Muscle layer of colon (tissue), 2 donors: Measurements from ENCODE around the gene USP22.

Source experiments
- H3K27ac ChIP-seq: one replicate; pipeline ENCODE4 v1.7.0; 2013; ENCODE audit warnings: low read depth, mild to moderate bottlenecking, low read length, moderate library complexity
- H3K27me3 ChIP-seq, 2 donors: one replicate each; pipeline ENCODE4 v1.7.0; 2013; ENCODE audit warnings: low read length in 2 of 2, mild to moderate bottlenecking in 2 of 2; ENCODE audit not compliant: insufficient read depth in 2 of 2, control insufficient read depth in 1 of 2
- H3K36me3 ChIP-seq: one replicate; pipeline ENCODE4 v1.7.0; 2013; ENCODE audit warnings: mild to moderate bottlenecking, low read length; ENCODE audit not compliant: insufficient read depth
- H3K4me1 ChIP-seq: one replicate; pipeline ENCODE4 v1.7.0; 2013; ENCODE audit warnings: mild to moderate bottlenecking, low read length; ENCODE audit not compliant: insufficient read depth
- H3K4me3 ChIP-seq, 2 donors: one replicate each; pipeline ENCODE4 v1.7.0; 2013; ENCODE audit warnings: low read length in 2 of 2, low read depth in 1 of 2, mild to moderate bottlenecking in 1 of 2, moderate library complexity in 1 of 2
- H3K9ac ChIP-seq: one replicate; pipeline ENCODE4 v1.7.0; 2013; ENCODE audit warnings: low read length
- H3K9me3 ChIP-seq: one replicate; pipeline ENCODE4 v1.7.0; 2013; ENCODE audit warnings: mild to moderate bottlenecking, low read length
- donor health status: abdominal sarcoma.
- donor health status: Adenocarcinoma of cecum.

Gene USP22

DNA sequence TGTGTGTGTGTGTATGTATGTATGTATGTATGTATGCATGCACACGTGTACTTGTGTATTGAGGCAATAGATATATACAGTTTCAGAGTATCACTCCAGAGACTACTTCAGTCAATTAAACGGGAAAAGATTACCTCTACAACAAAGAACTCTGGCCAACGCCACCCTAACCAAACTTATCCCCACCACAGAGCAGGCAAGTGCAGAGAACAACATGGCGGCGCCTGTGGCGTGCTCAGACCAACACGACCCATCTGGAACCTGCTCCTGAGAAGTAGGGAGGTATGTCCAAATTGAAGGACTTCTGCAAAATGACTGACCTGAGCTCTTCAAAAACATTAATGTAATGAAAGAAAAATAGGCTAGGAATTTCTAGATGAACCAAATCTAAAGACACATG, 12.4 kb downstream of the USP22 start:
- Histone ChIP-seq H3K4me3 (no peak overlapping the region), H3K4me1 (peaks cover 74% of the 10 kb centered on the region), H3K27ac (no peak overlapping the region), H3K36me3 (peaks cover 20% of the 10 kb centered on the region), H3K27me3 (no peaks in the 10 kb centered on the region), H3K9me3 (no peaks in the 10 kb centered on the region), H3K9ac (no peak overlapping the region)

DNA sequence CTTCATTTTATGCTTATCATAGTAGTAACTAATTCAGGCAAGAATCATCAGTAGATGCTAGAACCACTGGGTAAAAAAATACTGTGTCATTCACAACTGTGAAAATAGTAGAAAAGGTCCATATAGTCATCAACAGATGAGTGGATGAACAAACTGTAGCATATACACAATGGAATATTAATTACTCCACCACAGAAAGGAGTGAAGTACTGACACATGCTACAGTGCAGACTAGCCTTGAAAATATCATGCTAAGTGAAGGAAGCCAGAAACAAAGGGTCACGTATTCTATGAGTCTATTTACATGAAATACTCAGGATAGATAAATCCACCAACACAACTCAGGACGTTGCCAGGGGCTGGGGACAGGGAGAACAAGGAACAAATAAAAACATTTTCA, 13.3 kb downstream of the USP22 start:
- Histone ChIP-seq H3K9ac (no peak overlapping the region), H3K27me3 (no peaks in the 10 kb centered on the region), H3K4me1 (peaks cover 71% of the 10 kb centered on the region), H3K36me3 (peaks cover 22% of the 10 kb centered on the region), H3K27ac (no peak overlapping the region), H3K4me3 (no peak overlapping the region), H3K9me3 (no peaks in the 10 kb centered on the region)

DNA sequence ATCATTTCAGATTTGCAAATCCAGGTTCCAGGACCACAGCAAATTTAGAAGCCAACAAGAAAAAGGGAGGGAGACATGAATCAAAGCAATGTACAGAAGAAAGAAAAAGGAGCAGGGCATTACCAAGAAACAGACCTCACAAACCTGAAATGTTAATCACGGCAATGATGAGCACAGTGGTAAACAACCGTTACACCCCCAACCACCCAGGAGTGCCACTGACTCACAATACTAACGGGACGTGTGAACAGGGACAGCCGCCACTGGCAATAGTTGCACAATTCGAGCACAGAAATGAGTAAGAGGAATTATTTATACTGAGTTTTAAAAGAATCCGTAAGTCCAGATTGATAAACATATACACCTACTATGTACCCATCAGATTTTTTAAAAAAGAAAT, 13.8 kb downstream of the USP22 start:
- Histone ChIP-seq H3K27ac (peak overlapping the region; percentile 43), H3K4me3 (no peak overlapping the region), H3K9me3 (no peaks in the 10 kb centered on the region), H3K36me3 (peaks cover 22% of the 10 kb centered on the region), H3K9ac (no peak overlapping the region), H3K27me3 (no peaks in the 10 kb centered on the region), H3K4me1 (peaks cover 71% of the 10 kb centered on the region)

DNA sequence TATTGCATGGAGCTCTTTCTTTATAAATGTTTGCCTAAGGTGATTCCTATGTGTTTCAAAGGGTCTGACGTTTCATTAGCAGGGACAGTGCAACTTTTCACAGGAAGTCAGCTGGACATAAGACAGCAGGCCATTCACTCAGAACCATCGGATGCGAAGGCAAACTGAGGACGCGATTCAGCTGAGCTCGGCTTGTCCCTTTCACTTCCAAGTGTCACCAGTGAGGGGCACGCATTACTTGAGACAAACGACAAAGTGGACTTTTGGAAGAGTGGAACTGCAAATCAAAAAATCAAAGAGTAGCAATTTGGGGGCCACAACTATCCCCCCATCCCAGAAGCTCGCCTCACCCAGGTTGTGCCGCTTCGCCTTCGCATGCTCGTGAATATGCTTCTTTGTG, 14.6 kb downstream of the USP22 start:
- peaks cover 22% of the 10 kb centered on the region for H3K36me3 ChIP-seq
- peaks cover 71% of the 10 kb centered on the region for H3K4me1 ChIP-seq
- H3K27ac ChIP-seq, result peak overlapping the region; percentile 43

DNA sequence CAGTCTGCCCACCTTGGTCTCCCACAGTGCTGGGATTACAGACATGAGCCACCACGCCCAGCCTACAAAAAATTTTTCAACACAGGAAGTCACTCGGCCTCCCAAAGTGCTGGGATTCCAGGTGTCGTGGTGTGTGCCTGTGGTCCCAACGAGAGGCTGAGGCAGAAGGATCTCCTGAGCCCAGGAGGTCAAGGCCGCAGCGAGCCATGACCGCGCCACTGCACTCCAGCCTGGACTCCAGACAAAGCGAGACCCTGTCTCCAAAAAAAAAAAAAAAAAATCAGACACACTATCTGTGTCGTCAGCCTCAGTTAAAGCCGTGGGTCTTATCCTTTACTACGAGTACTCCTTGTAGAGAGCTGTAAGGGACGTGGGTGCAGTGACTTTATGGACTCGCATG, 15.8 kb downstream of the USP22 start:
- peaks cover 21% of the 10 kb centered on the region for H3K36me3 ChIP-seq
- no peak overlapping the region for H3K9ac ChIP-seq
- H3K4me1 ChIP-seq, result peaks cover 59% of the 10 kb centered on the region
- no peak overlapping the region for H3K27ac ChIP-seq
- no peaks in the 10 kb centered on the region for H3K9me3 ChIP-seq
- H3K27me3 ChIP-seq, result no peaks in the 10 kb centered on the region
- no peak overlapping the region for H3K4me3 ChIP-seq

More for the DNA sequence above, 14.6 kb downstream of the USP22 start:
- Histone ChIP-seq H3K9ac (no peak overlapping the region), H3K9me3 (no peaks in the 10 kb centered on the region), H3K4me3 (no peak overlapping the region), H3K27me3 (no peaks in the 10 kb centered on the region)

DNA sequence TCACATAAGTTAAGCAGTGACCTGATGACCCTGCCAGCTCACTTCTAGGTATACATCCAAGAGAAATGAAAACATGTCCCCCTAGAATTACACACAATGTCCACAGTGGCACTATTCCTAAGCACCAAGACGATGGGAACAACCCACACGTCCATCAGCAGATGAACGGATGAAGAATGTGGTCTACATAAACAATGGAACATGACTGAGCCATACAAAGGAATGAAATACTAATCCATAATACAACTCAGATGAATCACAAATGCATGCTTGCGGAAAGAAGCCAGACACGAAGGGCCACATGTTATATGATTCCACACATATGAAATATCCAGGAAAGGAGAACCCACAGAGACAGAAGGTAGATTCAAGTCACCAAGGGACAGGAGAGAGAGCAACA, 17.4 kb downstream of the USP22 start:
- no peak overlapping the region for H3K27ac ChIP-seq
- no peak overlapping the region for H3K9ac ChIP-seq
- no peaks in the 10 kb centered on the region for H3K27me3 ChIP-seq
- peaks cover 58% of the 10 kb centered on the region for H3K4me1 ChIP-seq
- H3K36me3 ChIP-seq, result peaks cover 30% of the 10 kb centered on the region
- H3K4me3 ChIP-seq, result no peak overlapping the region
- H3K9me3 ChIP-seq, result no peaks in the 10 kb centered on the region

DNA sequence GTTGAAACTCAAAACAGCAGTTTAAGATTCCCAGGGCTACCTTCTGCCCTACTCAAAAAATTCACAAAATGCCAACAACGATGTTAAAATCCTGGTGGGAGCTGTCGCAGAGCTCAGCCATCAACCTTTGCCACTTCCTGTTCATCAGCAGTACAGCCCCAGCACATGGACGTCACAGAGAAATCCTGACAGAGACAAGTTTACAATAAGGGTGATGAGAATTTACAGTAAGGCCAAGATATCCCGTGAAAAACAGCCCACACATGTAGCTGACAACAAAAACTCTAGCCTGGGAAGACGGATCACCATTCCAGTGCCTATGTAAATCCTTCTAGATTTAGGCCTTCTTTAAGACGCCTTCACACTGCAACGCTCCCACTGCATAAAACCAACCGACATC, 18.8 kb downstream of the USP22 start:
- no peak overlapping the region for H3K9ac ChIP-seq
- no peak overlapping the region for H3K4me3 ChIP-seq
- H3K27ac ChIP-seq, result peak overlapping the region; percentile 47
- no peaks in the 10 kb centered on the region for H3K9me3 ChIP-seq
- H3K4me1 ChIP-seq, result peaks cover 57% of the 10 kb centered on the region
- H3K36me3 ChIP-seq, result peaks cover 41% of the 10 kb centered on the region
- no peaks in the 10 kb centered on the region for H3K27me3 ChIP-seq

DNA sequence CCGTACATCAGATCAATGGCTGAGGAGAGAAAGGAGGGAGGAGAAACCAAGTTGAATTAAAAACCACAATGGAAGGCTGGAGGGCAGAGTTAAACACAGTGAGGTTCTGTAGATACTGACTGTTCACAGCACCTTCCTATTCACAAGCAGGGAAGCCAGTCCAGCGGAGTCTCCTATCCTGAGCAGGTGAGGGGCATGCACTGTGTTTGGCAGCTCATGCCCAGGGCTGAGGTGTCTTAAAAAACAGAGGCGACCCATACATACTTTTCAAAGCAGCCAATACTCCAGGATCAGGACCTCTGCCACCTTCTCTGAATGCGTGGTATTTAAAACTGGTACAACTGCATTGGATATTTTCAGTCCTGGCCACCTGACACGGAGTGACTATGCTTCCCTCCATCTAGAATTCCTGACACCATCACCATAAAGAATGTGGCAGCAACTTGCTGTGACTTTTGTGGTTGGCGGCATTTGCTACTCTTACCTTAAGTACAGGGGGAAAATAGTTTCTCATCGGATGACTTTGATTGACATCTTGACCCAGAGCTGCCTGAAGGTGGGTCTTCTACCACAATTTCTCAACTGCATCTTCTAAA, 21.5 kb downstream of the USP22 start:
- Histone ChIP-seq H3K27me3 (no peaks in the 10 kb centered on the region), H3K27ac (no peak overlapping the region), H3K9me3 (no peaks in the 10 kb centered on the region), H3K4me1 (peaks cover 50% of the 10 kb centered on the region), H3K36me3 (peaks cover 59% of the 10 kb centered on the region), H3K9ac (no peak overlapping the region), H3K4me3 (no peak overlapping the region)

DNA sequence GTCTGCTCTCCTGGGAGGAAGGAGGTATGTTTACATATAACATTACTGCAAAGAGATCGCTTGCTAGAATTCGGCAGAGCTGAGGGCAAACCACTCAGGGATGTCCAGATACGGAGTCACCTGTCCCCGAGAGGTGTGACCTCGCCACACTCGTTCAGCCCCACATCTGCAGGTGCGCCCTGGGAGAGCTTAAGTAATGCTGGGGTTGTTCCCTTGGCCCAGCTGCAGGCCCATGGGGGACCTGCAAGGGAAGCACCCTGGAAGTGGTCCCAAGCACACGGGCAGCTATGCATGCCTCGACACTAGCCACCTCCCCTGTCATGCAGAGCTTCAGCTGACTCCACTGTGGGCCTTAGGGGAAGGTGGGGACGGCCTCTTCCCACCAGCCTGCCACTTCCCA, 22.2 kb downstream of the USP22 start:
- Histone ChIP-seq H3K27ac (peak overlapping the region; percentile 53), H3K9ac (no peak overlapping the region), H3K9me3 (no peaks in the 10 kb centered on the region), H3K4me3 (no peak overlapping the region), H3K27me3 (no peaks in the 10 kb centered on the region), H3K4me1 (peaks cover 50% of the 10 kb centered on the region), H3K36me3 (peaks cover 62% of the 10 kb centered on the region)

DNA sequence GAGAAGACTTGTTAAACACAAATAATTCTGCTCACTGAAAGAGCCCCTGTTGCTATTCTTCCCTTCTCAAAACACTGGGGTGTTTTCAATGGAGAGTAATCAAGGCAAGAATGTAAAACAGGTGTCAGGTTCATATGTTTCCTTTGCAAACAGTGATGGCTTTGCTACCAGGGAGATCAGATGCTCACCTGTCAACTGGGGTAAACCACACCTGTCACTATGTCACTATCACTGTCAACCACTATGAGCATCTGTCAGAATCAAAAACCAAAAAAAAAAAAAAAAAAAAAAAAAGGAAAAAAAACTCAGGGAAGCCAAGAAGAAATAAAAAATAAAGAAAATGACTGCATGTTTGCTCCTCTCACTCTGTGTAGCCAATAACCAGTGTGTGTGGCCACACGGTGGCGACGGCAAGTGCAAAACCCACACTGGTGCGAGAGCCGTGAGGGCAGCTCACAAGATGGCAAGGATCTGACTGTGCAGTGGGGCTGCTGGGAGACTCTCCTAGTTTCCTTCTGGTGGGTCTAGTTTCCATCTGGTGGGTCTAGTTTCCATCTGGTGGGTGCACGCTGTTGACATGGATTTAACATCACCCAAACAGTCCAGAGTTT, 22.7 kb downstream of the USP22 start:
- peaks cover 49% of the 10 kb centered on the region for H3K4me1 ChIP-seq
- H3K9me3 ChIP-seq, result no peaks in the 10 kb centered on the region
- H3K9ac ChIP-seq, result no peak overlapping the region
- H3K27ac ChIP-seq, result peak overlapping the region; percentile 53
- H3K27me3 ChIP-seq, result no peaks in the 10 kb centered on the region
- H3K4me3 ChIP-seq, result no peak overlapping the region
- H3K36me3 ChIP-seq, result peaks cover 63% of the 10 kb centered on the region

DNA sequence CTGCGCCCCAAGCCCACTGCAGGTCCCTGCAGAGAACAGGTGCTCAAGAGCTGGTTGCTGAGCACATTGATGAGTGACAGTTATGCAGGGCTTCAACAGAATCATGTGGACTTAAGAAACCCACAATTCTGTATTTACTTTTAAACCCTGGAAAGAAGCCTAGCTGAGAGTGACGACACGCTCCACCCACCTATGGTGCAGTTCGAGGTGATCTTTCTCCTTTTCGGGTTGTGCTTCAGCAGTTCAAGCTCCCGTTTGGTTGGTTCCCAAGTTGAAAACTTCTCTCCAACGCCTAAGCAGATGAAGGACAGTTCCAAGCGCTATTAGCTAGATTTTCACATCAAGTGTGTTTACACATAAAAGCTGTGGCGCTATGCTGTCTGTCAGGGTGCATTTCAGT, 23.9 kb downstream of the USP22 start:
- peak overlapping the region; percentile 48 for H3K27ac ChIP-seq

DNA sequence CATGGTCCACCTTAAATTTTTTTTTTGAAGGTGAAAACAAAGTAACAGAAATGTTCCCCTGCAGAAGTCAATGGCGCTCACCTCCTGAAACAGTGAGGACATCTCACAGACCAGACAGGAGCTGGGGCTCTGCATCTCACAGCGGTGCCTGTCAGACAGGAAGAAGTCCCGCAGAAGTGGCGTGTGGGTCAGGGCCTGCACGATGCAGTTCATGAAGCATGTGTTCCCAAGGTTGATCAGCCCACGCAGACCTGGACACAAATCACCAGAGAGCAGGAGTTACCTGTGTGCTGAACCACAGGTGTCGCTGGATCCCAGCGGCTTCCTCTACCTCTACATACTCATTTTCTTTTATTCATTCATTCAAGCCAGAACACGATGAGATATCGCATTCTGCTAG, 24.9 kb downstream of the USP22 start:
- H3K27ac ChIP-seq, result no peak overlapping the region
- H3K4me3 ChIP-seq, result no peak overlapping the region
- H3K9ac ChIP-seq, result no peak overlapping the region
- H3K4me1 ChIP-seq, result peaks cover 31% of the 10 kb centered on the region
- no peaks in the 10 kb centered on the region for H3K27me3 ChIP-seq
- H3K9me3 ChIP-seq, result no peaks in the 10 kb centered on the region
- H3K36me3 ChIP-seq, result peaks cover 80% of the 10 kb centered on the region

More for the DNA sequence above, 23.9 kb downstream of the USP22 start:
- Histone ChIP-seq H3K9ac (no peak overlapping the region), H3K9me3 (no peaks in the 10 kb centered on the region), H3K4me3 (no peak overlapping the region), H3K27me3 (no peaks in the 10 kb centered on the region), H3K4me1 (peaks cover 38% of the 10 kb centered on the region), H3K36me3 (peaks cover 75% of the 10 kb centered on the region)
